Stimulated activated CD4-positive, alpha-beta T cell treated with anti-CD3 and anti-CD28 coated beads, TNF-alpha, amount 100 ng/mL, for 1 hour (primary cell): ENCODE results near the gene MTMR12.

Source experiments
- DNase-seq, 3 donors: peaks; one replicate each; pipeline ENCODE4 v3.0.0-alpha.2; 2020; ENCODE audit warnings: low read depth in 3 of 3, low spot score in 1 of 3

Gene MTMR12, protein sequence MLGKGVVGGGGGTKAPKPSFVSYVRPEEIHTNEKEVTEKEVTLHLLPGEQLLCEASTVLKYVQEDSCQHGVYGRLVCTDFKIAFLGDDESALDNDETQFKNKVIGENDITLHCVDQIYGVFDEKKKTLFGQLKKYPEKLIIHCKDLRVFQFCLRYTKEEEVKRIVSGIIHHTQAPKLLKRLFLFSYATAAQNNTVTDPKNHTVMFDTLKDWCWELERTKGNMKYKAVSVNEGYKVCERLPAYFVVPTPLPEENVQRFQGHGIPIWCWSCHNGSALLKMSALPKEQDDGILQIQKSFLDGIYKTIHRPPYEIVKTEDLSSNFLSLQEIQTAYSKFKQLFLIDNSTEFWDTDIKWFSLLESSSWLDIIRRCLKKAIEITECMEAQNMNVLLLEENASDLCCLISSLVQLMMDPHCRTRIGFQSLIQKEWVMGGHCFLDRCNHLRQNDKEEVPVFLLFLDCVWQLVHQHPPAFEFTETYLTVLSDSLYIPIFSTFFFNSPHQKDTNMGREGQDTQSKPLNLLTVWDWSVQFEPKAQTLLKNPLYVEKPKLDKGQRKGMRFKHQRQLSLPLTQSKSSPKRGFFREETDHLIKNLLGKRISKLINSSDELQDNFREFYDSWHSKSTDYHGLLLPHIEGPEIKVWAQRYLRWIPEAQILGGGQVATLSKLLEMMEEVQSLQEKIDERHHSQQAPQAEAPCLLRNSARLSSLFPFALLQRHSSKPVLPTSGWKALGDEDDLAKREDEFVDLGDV

DNA sequence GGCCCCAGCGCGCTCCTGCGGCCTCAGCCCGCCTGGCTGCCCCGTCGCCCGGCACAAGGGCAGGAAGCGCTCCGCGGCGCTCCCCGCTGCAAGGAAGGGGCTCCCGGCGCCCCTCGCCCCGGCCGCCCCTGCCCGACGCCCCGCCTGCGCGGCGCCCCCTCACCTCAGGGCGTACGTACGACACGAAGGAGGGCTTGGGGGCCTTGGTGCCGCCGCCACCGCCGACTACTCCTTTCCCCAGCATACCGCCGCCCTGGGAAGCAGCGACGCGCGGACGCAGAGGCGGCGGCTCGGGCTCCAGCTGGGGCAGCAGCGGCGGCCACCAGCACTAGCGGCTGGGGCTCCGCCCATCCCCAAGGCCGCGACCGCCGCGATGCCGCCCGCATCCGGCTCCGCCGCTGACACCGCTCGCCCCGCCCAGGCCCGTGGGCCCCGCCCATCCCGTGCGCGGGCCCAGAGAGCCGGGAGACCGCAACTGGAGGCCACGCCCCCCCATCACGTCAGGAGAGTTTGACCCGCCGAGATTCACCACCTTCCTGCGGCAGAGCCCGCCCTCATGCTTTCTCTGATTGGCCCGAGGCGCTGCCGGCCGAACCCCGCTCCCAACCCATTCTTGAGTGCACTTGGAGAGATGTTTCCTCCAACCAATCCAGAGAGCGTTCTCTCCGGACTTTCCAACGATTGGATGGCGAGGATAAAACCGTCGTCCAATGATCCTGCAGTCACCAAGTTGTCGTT, at the start of gene MTMR12:
Gene MTMR12, minus strand, starts transcription at position 345 of the 738 bp plus-strand sequence. Its CDS starts 101 bp downstream, at position 244.
- DNase-seq = peak; percentile 99

DNA sequence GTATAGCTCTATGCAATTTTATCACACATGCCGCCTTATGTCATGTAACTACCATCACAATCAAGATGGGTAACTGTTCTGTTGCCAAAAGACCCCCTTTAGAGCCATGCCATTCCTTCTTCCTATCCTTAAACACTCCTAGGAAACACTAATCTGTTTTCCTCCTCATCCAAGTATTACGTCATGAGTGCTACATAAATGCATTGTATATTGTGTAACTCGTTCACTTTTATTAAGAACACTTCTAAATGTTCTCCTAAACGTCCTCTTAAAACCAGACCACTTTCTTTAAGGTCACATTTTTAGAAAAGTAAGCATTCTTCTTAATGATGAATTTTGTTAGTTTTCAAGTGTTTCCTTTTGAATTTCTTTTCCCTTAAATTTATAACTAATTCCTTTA, 49.8 kb upstream of the MTMR12 start:
- DNase-seq = no peak

DNA sequence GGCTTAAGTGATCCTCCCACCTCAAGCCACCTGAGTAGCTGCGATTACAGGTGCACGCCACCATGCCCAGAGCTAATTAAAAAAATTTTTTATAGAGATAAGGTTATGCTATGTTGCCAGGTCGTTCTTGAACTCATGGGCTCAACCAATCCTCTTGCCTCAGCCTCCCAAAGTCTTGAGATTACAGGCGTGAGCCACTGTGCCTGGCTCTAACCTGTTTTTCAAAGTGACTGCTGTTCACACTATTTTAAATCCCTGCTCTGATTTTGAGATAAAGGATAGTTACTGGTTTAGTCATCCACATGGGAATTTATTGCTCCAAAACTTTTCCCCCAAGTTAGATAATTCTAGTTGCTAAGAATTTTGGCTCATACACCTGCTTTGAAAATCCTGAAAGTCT, 48.2 kb upstream of the MTMR12 start:
- DNase-seq = no peak

DNA sequence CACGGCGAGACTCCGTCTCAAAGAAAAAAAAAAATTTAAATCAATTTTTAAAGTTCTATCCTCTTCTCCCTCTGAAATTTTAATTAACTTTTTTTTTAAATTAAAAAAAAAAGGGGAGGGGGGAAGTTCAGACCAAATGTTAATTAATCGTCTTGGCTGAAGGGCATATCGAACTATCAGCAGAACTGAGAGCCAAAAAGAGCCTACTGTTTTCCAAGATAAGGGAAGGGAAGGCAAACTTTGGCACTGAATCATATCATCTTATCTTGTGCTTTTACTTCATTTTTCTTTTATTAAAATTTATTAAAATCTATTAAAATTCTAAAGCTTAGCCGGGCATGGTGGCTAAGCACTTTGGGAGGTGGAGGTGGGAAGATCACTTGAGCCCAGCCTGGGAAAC, 45.9 kb upstream of the MTMR12 start:
- no peak for DNase-seq

DNA sequence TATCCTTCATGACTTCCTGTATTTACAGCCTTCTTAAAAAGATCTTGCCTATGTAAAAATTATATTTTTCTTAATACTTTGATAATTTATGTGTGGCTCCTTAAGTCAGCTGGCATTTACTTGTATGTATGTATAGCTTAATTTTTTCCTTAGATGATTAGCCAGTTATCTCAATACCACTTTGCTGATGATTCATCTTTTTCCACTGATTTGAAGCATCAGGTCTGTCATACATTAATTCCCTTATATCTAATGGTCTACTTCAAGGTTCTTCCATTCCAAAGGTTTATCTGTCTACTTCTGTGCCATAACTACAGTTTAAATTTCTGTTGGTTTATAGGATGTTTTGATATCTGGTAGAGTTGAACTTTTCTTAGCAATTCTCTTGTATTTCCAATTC, 44.9 kb upstream of the MTMR12 start:
- no peak for DNase-seq

DNA sequence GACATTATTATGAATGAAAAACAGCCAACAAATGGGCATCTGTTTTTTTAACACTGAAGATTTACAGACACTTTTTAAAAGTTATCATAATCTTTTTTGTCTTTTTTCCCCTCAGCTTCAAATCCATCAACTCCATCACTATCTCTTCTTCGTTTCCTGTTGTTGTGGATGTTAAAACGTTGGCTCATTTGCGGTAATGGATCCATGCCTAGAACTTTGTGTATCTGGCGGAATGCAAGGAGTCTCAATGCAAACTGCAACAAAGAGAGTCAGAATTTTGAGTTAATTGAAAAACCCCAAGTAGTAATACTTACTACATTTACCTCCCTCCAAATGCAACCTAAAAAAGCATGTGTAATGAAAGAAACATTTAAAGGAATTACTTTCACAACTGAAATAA, 42.9 kb upstream of the MTMR12 start:
- DNase-seq = no peak

DNA sequence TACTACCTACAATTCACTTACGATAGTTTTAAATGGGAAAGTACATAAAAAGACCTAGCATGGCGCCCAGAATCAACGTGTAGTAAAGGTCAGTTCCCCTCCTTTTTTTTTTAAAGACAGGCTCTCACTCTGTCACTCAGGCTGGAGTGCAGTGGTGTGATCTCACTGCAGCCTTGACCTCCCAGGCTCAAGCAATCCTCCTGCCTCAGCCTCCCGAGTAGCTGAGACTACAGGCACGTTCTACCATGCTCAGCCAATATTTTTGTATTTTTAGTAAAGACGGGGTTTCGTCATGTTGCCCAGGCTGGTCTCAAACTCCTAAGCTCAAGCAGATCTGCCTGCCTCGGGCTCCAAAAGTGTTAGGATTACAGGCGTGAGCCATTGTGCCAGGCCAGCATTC, 40.7 kb upstream of the MTMR12 start:
- no peak for DNase-seq

DNA sequence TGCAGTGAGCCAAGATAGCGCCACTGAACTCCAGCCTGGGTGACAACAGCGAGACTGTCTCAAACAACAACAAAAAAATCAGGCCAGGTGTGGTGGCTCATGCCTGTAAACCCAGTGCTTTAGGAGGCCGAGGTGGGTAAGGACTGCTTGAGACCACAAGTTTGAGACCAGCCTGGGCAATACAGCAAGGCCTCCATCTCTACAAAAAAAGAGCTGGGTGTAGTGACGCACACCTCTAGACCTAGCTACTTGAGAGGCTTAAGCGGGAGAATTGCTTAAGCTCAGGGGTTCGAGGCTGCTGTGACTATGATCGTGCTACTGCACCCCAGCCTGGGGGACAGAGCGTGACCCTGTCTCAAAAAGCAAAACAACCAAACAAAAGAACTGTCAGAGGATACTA, 39.9 kb upstream of the MTMR12 start:
- no peak for DNase-seq

DNA sequence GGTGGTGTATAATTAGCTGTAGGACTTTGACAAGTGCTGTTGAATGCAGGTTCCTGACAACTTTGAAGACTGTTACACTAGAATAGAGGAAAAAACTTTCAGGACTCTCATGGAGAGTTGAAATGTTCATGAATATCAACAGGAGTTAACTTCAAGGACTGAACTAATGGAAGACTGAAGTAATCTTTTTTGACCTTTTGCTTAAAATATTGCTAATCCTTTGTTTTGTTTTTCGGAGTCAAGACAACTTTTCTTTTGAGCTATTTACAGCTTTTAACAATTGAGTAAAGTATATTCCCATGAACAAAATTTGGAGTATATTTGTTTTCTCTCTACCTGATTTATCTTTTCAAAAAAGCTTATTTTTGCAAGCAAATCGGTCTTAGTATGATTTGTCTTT, 34.1 kb upstream of the MTMR12 start:
- DNase-seq = no peak

DNA sequence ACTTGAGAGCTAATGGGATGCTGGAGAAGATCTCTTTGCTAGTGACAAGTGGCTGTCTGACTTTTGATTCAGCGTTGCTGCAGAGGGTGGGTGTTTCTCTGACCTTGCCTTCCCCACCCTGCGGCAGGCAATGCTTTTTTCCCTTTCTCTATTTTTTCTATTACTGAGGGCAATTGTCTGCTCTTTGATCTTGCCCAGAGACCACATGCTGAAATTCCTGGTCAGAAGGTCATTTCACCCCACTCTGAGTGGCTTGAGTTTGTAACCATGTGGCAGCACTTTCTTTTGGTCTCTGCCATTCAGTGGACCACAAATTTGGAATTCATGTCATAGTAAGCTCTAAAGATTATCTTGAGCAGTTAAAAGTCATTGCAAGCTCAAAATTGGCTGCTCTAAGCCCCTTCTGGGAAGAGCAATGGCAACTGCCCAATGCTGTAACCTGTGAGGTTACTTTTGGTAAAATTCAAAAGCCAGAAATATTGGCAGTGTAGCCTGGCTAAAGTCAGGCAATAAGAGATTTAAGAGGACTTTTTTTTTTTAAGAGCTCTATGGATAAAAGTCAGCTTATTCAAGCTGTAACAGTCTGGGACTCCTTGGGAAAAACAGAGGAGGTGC, 30.4 kb upstream of the MTMR12 start:
- DNase-seq = no peak

DNA sequence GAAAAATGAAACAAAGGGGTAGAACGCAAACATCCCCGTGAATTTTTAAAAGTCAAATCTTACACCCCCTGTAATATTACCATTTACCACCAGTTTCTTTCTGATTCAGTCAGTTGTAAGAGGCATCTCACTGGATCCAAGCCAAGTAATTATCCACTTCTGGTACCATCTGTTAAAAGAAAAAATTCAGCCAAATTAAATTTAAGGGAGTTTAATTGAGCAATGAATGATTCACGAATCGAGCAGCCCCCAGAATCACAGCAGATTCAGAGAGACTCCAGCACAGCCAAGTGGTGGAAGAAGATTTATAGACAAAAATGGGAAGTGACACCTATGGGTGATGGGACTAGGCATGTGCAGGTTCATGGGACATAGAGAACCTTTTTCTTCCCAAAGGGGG, 29.9 kb upstream of the MTMR12 start:
- no peak for DNase-seq

DNA sequence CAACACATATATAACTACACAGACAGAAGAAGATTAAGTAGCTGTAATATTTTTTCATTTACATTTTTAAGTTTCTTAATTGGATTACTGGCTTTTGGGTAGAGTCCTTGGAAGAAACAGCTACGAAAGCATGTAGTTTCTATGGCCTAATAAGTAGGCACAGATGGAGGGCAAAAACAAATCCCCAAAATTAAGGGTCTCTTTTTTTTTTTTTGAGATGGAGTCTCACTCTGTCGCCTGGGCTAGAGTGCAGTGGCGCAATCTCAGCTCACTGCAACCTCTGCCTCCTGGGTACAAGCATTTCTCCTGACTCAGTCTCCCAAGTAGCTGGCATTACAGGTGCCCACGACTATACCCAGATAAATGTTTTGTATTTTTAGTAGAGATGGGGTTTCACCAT, 27.1 kb upstream of the MTMR12 start:
- DNase-seq = no peak

DNA sequence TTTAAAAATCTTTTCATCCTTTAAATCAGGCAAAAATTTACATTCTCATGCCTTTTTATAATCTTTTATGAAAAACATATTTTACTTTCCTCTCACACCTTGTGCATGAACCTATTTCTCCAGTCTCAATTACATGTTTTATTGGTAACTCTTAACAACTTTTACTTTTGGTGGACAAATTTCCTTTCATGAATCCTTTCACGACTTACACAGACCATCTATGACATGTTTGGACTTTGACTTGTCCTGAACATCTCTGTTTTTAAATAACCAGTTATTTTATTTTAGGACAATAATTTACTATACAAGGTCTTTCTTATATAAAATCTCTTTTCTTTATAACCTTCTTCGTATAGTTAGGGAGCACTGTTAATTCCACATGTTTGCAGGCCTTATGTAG, 26.5 kb upstream of the MTMR12 start:
- DNase-seq = no peak

DNA sequence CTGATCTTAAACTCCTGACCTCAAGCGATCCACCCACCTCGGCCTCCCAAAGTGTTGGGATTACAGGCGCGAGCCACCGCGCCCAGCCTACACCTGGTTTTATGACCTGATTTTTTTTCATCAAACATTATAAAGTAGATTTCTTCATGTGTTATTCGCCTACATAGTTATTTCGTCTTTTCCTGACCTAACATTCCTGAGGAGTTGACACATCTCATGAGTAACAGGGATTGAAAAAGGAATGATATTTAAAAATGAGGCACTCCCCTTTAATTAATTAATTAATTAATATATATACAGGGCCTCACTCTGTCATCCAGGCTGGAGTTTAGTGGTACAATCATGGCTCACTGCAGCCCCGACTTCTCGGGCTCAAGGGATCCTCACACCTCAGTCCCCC, 20.2 kb upstream of the MTMR12 start:
- DNase-seq = no peak

DNA sequence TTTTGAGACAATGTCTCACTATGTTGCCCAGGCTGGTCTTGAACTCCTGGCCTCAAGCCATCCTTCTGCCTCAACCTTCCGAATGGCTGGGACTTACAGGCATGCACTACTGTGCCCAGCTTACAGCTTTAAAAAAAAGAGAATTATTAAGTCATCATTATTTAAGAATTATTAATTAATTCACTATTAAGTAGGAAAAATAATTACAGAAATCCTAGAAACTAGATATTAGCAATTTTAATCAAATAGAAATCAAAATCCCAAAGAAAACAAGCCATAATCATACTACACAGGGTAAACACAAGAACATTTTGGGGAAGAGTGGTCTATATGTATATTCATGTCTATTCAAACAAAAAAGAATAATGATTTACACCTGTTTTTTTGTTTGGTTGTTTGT, 19.6 kb upstream of the MTMR12 start:
- DNase-seq = no peak

DNA sequence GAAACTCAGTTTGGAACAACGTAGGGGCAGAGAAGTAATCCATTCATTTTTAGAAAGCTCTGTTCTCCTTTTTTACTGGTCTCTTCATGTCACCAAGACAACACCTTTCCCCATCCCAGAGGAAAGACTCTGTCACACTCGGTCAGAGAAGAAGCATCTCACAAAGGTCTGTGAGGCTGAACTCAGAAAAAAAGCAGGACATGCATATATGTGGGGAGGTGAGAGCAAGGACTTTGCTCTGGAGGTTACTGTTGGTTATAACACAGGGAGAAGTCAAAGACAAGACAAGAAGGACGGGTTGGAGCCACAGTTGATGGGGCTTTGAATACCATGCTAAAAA, 19.2 kb upstream of the MTMR12 start:
- DNase-seq = no peak

DNA sequence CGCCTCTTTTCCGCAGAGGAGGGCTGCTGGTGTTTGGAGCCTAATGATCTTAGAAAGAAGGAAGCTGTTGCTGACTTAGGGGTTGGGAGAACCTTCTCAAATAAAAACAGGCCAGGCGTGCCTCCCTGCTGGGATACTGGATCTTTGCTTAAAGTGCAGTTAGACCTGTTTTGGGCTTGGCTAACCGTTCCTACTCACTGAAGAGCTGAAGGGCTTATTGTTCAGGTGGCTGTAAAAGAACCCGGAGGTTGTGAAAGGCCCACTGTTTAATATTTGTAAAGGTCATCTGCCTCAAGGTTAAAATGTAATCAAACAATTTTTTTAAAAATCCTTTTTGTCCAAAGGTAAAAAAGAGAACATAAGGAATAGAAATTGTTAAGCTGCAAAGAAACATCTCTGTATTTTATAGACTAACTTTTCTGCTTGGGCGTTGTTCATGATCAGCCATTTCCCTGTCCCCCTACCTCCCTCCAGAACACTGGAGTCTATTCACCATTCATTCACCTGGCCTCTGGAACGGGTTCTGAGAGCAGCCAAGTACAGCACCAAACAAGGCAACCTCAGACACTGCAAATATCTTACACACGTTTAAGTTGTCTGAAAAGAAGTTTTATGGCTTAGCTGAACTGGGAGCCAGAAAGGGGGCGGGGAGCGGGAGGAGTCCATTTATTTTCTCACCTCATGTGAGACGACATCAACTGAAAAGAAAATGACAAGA, 18.6 kb upstream of the MTMR12 start:
- DNase-seq = no peak

DNA sequence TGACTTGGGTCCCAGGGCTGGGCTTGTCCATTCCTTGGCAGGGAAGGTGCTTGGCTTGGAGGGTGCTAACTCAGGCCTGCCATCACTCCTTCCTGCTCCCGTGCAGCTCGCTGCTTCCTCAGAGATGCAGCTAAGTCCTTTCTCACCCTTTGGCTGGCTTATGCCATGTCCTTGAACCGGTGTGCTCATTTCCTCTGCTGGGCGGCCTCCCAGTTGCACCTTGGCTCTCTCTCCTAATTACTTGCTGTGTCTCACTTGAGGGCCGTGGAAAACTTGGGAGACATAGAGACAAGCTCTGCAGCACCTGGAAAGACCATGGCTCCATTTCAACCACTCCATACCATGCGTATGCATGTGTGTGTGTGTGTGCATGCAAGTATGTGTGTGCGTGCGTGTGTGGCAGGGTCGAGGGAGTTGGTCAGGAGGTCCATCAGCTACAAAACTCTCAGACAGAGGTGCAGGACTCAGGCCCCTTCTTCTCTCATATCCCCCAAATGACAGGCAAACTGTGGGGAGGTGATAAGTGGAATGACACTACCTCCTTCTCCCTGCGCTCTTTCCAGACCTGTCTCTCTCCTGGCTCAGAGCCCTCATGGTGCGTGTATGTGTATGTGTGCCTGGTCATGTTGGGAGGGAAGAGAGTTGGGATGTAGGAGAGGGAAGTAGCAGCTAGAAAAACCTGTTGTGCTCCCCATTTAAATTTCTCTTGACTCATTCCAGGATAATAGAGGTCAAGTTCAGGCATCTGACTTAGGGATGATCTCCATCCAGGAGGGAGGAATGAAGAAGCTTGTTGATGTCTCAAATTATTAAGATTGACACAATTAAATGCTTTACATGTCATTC, 17.6 kb upstream of the MTMR12 start:
- no peak for DNase-seq

DNA sequence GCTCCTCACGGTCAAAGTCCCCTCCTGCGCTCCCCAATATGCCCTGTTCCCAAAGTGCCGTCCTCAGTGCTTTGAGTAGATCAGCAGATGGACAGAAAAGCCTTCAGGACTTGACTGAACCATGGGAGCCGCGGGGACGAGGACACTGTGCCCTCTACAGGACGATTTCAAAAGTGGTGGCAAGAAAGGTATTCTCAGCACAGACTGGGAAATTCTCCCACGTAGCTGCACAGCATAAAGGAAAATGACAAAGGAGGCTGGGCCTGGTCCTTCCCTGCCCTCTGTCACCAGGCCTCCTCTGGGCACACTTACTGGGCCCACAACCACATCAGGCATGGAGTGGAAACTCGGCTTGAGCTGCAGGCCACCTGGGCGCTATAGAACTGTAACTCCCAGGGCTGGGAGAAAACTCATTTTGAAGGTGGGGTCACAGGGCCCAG, 16.7 kb upstream of the MTMR12 start:
- peak in 2 of 3 donors; percentile 24 to 27 for DNase-seq

DNA sequence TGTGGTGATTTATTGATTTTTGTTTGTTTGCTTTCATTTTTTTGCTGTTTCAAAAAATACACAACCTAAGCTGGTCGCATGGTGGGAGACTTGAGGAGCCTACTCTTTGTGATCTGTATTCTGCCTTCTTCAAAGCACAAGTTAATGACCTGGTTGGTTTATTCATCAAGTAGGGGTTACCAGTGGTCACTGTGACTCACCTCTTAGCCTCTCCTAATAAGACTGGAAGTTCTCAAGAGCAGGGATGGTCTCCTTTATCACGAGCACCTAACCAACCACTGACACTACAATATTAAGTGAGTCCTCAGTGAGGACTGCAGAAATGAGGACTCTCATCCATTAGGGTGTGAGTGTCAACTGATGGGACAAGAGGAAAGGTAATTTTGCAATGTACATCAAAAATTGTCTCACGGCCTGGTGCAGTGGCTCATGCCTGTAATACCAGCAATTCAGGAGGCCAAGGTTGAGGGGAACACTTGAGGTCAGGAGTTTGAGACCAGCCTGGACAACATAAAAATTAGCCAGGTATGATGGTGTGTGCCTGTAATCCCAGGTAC, 13.6 kb upstream of the MTMR12 start:
- DNase-seq = no peak
